ENCODE measurements around the gene GGA1. TPM values are rescaled to one million over a fixed set of nuclear protein-coding genes. Genes with fewer than 3 reads are reported as not detected.

GGA1 gene
- total and polyA plus RNA-seq, 9 of the 15 experiments (the other 6 are each of a cell fraction or from before 2014, with no cell fraction given): 1.5 to 69.5 (median 31.6) TPM

GRCh38 chr22:37563153-37564081 is 45.2 kb upstream of the GGA1 start (continued):
- TF ChIP-seq SMAD4 (CRISPR knock-in tag; conservative IDR thresholded peaks at IDR 0.05): no peak
- no peak for TF ChIP-seq ZBTB40 (IDR thresholded peaks at IDR 0.05)
- TF ChIP-seq ZBTB40 (CRISPR knock-in tag; IDR thresholded peaks at IDR 0.05): no peak
- TF ChIP-seq POLR2G (IDR thresholded peaks at IDR 0.05; ENCODE audit: low read depth, low read length): no peak
- TF ChIP-seq BCOR (IDR thresholded peaks at IDR 0.05): no peak
- no peak for TF ChIP-seq HNRNPL (IDR thresholded peaks at IDR 0.05; ENCODE audit: low read depth, low read length)
- TF ChIP-seq NR1H2 (CRISPR knock-in tag; IDR thresholded peaks at IDR 0.05): no peak
- TF ChIP-seq ATF1 (CRISPR knock-in tag; IDR thresholded peaks at IDR 0.05): no peak
- 0 out of 2 replicates have a peak, but pooled peaks have one; percentile 6 for TF ChIP-seq ATF1 (tag; IDR thresholded peaks at IDR 0.05)
- TF ChIP-seq SP1 (CRISPR knock-in tag; IDR thresholded peaks at IDR 0.05): no peak
- TF ChIP-seq SNRNP70 (optimal IDR thresholded peaks at IDR 0.05; ENCODE audit: low read depth, low read length): no peak
- TF ChIP-seq CBFB (CRISPR knock-in tag; IDR thresholded peaks at IDR 0.05): no peak
- no peak for TF ChIP-seq ZNF444 (CRISPR knock-in tag; IDR thresholded peaks at IDR 0.05)
- TF ChIP-seq ZBTB12 (CRISPR knock-in tag; IDR thresholded peaks at IDR 0.05): no peak
- TF ChIP-seq FOXP4 (CRISPR knock-in tag; IDR thresholded peaks at IDR 0.05; ENCODE audit: borderline replicate concordance): no peak
- TF ChIP-seq ZNF324 (CRISPR knock-in tag; IDR thresholded peaks at IDR 0.05): no peak
- TF ChIP-seq PML (IDR thresholded peaks at IDR 0.05; ENCODE audit: low read length): no peak

All from K562 (cell line).